Neural cell (in vitro differentiated cells): ENCODE measurements around the gene INHBC. TPM values are rescaled to one million over a fixed set of nuclear protein-coding genes. Genes with fewer than 3 reads are reported as not detected.
A peak's percentile ranks its signal among the peaks of the same experiment; 100 is the strongest.

Source experiments
- H2AFZ ChIP-seq: fragments of 200-600, 300-800 bp; sonication (generic), shearing (Covaris generic); 2 replicates; pipeline ENCODE4 v1.6.0; 2014; ENCODE audit warnings: low read depth, mild to moderate bottlenecking, antibody characterized with exemption, low read length, moderate library complexity
- H3F3A ChIP-seq: fragments of 200-600 bp; shearing (Covaris generic); 2 replicates; pipeline ENCODE4 v1.6.1; 2016; ENCODE audit warnings: mild to moderate bottlenecking, moderate library complexity, mixed read lengths, antibody characterized with exemption, low read length; ENCODE audit not compliant: insufficient read depth, poor library complexity, severe bottlenecking
- H3K27ac ChIP-seq: fragments of 200-600, 300-800 bp; sonication (generic), shearing (Covaris generic); 2 replicates; pipeline ENCODE4 v1.5.1; 2014; ENCODE audit warnings: mild to moderate bottlenecking, low read length, moderate library complexity
- H3K27me3 ChIP-seq: fragments of 300-800, 200-600 bp; sonication (generic), shearing (Covaris generic); 2 replicates; pipeline ENCODE4 v1.6.0; 2014; ENCODE audit warnings: mild to moderate bottlenecking, low read depth, low read length, moderate library complexity; ENCODE audit not compliant: insufficient read depth
- H3K36me3 ChIP-seq: fragments of 300-800, 200-600 bp; sonication (generic), shearing (Covaris generic); 2 replicates; pipeline ENCODE4 v1.5.1; 2014; ENCODE audit warnings: mild to moderate bottlenecking, antibody characterized with exemption, low read length, moderate library complexity; ENCODE audit not compliant: insufficient read depth
- H3K4me2 ChIP-seq: fragments of 300-800, 200-600 bp; sonication (generic), shearing (Covaris generic); 2 replicates; pipeline ENCODE4 v1.6.0; 2014; ENCODE audit warnings: mild to moderate bottlenecking, low read length
- H3K4me3 ChIP-seq: fragments of 300-800, 200-600 bp; sonication (generic), shearing (Covaris generic); 2 replicates; pipeline ENCODE4 v1.5.1; 2014; ENCODE audit warnings: mild to moderate bottlenecking, low read length, moderate library complexity
- H3K79me2 ChIP-seq: fragments of 200-600 bp; shearing (Covaris generic); replicated peaks from 2 replicates; pipeline ENCODE4 v1.6.0; 2014; ENCODE audit warnings: mild to moderate bottlenecking, low read length, moderate library complexity; ENCODE audit not compliant: insufficient read depth
- H3K9ac ChIP-seq: fragments of 300-800, 200-600 bp; sonication (generic), shearing (Covaris generic); 2 replicates; pipeline ENCODE4 v1.6.1; 2016; ENCODE audit warnings: mild to moderate bottlenecking, low read length, mixed read lengths
- H3K9me2 ChIP-seq: fragments of 200-600 bp; shearing (Covaris generic); 2 replicates; pipeline ENCODE4 v1.6.1; 2016; ENCODE audit warnings: mild to moderate bottlenecking, low read length, mixed read lengths; ENCODE audit not compliant: insufficient read depth
- H3K9me3 ChIP-seq: fragments of 200-600, 300-800 bp; sonication (generic), shearing (Covaris generic); 2 replicates; pipeline ENCODE4 v1.6.1; 2016; ENCODE audit warnings: mild to moderate bottlenecking, mixed run types, low read length, moderate library complexity, mixed read lengths
- H4K20me1 ChIP-seq: fragments of 200-600 bp; shearing (Covaris generic); 2 replicates; pipeline ENCODE4 v1.6.1; 2016; ENCODE audit warnings: mild to moderate bottlenecking, mixed run types; ENCODE audit not compliant: insufficient read depth
- EP300 ChIP-seq: fragments of 450-650 bp; conservative IDR thresholded peaks from 2 replicates; pipeline ENCODE4 v1.6.1; 2014; ENCODE audit warnings: antibody characterized with exemption, mild to moderate bottlenecking, moderate library complexity; ENCODE audit not compliant: poor library complexity, severe bottlenecking
- EZH2 ChIP-seq: fragments of 200-600, 300-800 bp; shearing (Covaris generic), sonication (generic); IDR thresholded peaks from 2 replicates; pipeline ENCODE4 v1.6.1; 2014; ENCODE audit warnings: antibody characterized with exemption, low read length, borderline replicate concordance, mild to moderate bottlenecking; ENCODE audit not compliant: insufficient read depth, poor library complexity, severe bottlenecking
- MXI1 ChIP-seq: fragments of 450-650 bp; conservative IDR thresholded peaks from 2 replicates; pipeline ENCODE4 v1.6.1; 2014; ENCODE audit warnings: antibody characterized with exemption, mild to moderate bottlenecking; ENCODE audit not compliant: poor library complexity, severe bottlenecking
- POLR2AphosphoS5 ChIP-seq: IDR thresholded peaks from 2 replicates; pipeline ENCODE4 v1.6.1; 2012
- RAD21 ChIP-seq: fragments of 450-650 bp; conservative IDR thresholded peaks from 2 replicates; pipeline ENCODE4 v1.6.1; 2014; ENCODE audit warnings: antibody characterized with exemption, mild to moderate bottlenecking, moderate library complexity
- REST ChIP-seq: IDR thresholded peaks from 2 replicates; pipeline ENCODE4 v1.6.1; 2012; ENCODE audit warnings: borderline replicate concordance
- SMC3 ChIP-seq: fragments of 450-650 bp; conservative IDR thresholded peaks from 2 replicates; pipeline ENCODE4 v1.6.1; 2014; ENCODE audit warnings: antibody characterized with exemption, mild to moderate bottlenecking, moderate library complexity; ENCODE audit not compliant: poor library complexity
- TAF1 ChIP-seq: IDR thresholded peaks from 2 replicates; pipeline ENCODE4 v1.6.1; 2012; ENCODE audit warnings: low read depth
- polyA plus RNA-seq: library from polyadenylated mRNA; depleted of rRNA; stranded (reverse); fragments of >200 nt; gene quantifications from 2 replicates; pipeline ENCODE4 v1.2.3, GENCODE V29; 2014
- TF ChIP-seq, protein P1 (sequence below): fragments of 450-650 bp; IDR thresholded peaks from 2 replicates; pipeline ENCODE4 v1.5.1; 2014; ENCODE audit warnings: antibody characterized with exemption, mild to moderate bottlenecking, moderate library complexity; ENCODE audit not compliant: poor library complexity, severe bottlenecking

INHBC gene
- polyA plus RNA-seq, 1 donor from 2014 or later = not detected

- peak within 1 kb of the TSS; percentile 90 for H3K4me2 ChIP-seq
- no peaks in the 10 kb centered on the region for H3K9me2 ChIP-seq
- peak within 1 kb of the TSS; percentile 25 for H3K9ac ChIP-seq
- H3K9me3 ChIP-seq = no peaks in the 10 kb centered on the region
- H3K27me3 ChIP-seq = peaks cover 39% of the 10 kb centered on the region
- H3F3A ChIP-seq = no peaks in the 10 kb centered on the region
- peak within 1 kb of the TSS; percentile 67 for H3K4me3 ChIP-seq
- H2AFZ ChIP-seq = no peak within 1 kb of the TSS
- TF ChIP-seq EZH2 = no peak
- TF ChIP-seq, protein P1, sequence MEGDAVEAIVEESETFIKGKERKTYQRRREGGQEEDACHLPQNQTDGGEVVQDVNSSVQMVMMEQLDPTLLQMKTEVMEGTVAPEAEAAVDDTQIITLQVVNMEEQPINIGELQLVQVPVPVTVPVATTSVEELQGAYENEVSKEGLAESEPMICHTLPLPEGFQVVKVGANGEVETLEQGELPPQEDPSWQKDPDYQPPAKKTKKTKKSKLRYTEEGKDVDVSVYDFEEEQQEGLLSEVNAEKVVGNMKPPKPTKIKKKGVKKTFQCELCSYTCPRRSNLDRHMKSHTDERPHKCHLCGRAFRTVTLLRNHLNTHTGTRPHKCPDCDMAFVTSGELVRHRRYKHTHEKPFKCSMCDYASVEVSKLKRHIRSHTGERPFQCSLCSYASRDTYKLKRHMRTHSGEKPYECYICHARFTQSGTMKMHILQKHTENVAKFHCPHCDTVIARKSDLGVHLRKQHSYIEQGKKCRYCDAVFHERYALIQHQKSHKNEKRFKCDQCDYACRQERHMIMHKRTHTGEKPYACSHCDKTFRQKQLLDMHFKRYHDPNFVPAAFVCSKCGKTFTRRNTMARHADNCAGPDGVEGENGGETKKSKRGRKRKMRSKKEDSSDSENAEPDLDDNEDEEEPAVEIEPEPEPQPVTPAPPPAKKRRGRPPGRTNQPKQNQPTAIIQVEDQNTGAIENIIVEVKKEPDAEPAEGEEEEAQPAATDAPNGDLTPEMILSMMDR = no peak
- TF ChIP-seq TAF1 = no peak
- TF ChIP-seq RAD21 = no peak
- TF ChIP-seq EP300 = no peak
- no peak for TF ChIP-seq SMC3
- no peak for TF ChIP-seq REST
- no peak for TF ChIP-seq MXI1
- no peak for TF ChIP-seq POLR2AphosphoS5
- no peaks in the 10 kb centered on the region for H3K79me2 ChIP-seq
- no peak within 1 kb of the TSS for H3K27ac ChIP-seq
- no peaks in the 10 kb centered on the region for H3K36me3 ChIP-seq
- H4K20me1 ChIP-seq = no peaks in the 10 kb centered on the region
These were observed 25.3 kb downstream of the INHBC start, which contains the start of gene GLI1 for GRCh38 chr12:57459750-57460467. Gene GLI1, plus strand, starts transcription at chr12:57459785. Its CDS starts 3,907 bp downstream, at chr12:57463692.

- H3K4me2 ChIP-seq = no peak overlapping the region
- no peaks in the 10 kb centered on the region for H3K9me3 ChIP-seq
- no peaks in the 10 kb centered on the region for H3K36me3 ChIP-seq
- no peak for TF ChIP-seq MXI1
- TF ChIP-seq REST = no peak
- no peak for TF ChIP-seq SMC3
- no peak for TF ChIP-seq RAD21
- no peak for TF ChIP-seq TAF1
- TF ChIP-seq, protein P1 = no peak
- TF ChIP-seq EZH2 = no peak
- TF ChIP-seq EP300 = no peak
- no peak for TF ChIP-seq POLR2AphosphoS5
- H3K9ac ChIP-seq = no peak overlapping the region
- H3K27ac ChIP-seq = no peak overlapping the region
- no peaks in the 10 kb centered on the region for H4K20me1 ChIP-seq
- no peak overlapping the region for H2AFZ ChIP-seq
- peaks cover 39% of the 10 kb centered on the region for H3K27me3 ChIP-seq
- H3K4me3 ChIP-seq = peak overlapping the region; percentile 67
- no peaks in the 10 kb centered on the region for H3K9me2 ChIP-seq
- H3K79me2 ChIP-seq = no peaks in the 10 kb centered on the region
- no peaks in the 10 kb centered on the region for H3F3A ChIP-seq
These were observed 25.8 kb downstream of the INHBC start for GRCh38 chr12:57460468-57460784.
